PFSK-1 (cell line): ENCODE measurements around the gene ATP2A2. TPM values are rescaled to one million over a fixed set of nuclear protein-coding genes. Genes with fewer than 3 reads are reported as not detected.
A peak's percentile ranks its signal among the peaks of the same experiment; 100 is the strongest.

ENCODE experiments used
- FOXP2 ChIP-seq: optimal IDR thresholded peaks from 2 replicates; pipeline ENCODE3; 2011; ENCODE audit warnings: borderline replicate concordance, control low read depth, inconsistent platforms; ENCODE audit not compliant: insufficient read depth; ENCODE audit errors: extremely low read length, extremely low read depth
- POLR2AphosphoS5 ChIP-seq: IDR thresholded peaks from 2 replicates; pipeline ENCODE4 v1.6.1; 2012; ENCODE audit warnings: low read depth, mild to moderate bottlenecking, control low read depth, low read length, moderate library complexity
- REST ChIP-seq, 2 experiments: IDR thresholded peaks; 2 replicates each; pipeline versions ENCODE4 v1.6.1 to v1.8.0; 2011 to 2012; ENCODE audit warnings: low read depth in 2 of 2, low read length in 2 of 2, control low read depth in 1 of 2, inconsistent platforms in 1 of 2, mild to moderate bottlenecking in 1 of 2, moderate library complexity in 1 of 2; ENCODE audit not compliant: insufficient read depth in 1 of 2
- SIN3A ChIP-seq: IDR thresholded peaks from 2 replicates; pipeline ENCODE4 v1.6.1; 2012; ENCODE audit warnings: mild to moderate bottlenecking, low read length, moderate library complexity, borderline replicate concordance; ENCODE audit not compliant: insufficient read depth
- TAF1 ChIP-seq: IDR thresholded peaks from 2 replicates; pipeline ENCODE4 v1.6.1; 2012; ENCODE audit warnings: low read length, control low read depth, borderline replicate concordance; ENCODE audit not compliant: insufficient read depth
- polyA plus RNA-seq: library from polyadenylated mRNA; unstranded; fragments of >200 nt; gene quantifications from one replicate; pipeline ENCODE4 v1.2.1, GENCODE V29; 2012; ENCODE audit warnings: low read depth, missing spikeins; ENCODE audit not compliant: insufficient read length

ATP2A2 gene
- 129 TPM for polyA plus RNA-seq

DNA sequence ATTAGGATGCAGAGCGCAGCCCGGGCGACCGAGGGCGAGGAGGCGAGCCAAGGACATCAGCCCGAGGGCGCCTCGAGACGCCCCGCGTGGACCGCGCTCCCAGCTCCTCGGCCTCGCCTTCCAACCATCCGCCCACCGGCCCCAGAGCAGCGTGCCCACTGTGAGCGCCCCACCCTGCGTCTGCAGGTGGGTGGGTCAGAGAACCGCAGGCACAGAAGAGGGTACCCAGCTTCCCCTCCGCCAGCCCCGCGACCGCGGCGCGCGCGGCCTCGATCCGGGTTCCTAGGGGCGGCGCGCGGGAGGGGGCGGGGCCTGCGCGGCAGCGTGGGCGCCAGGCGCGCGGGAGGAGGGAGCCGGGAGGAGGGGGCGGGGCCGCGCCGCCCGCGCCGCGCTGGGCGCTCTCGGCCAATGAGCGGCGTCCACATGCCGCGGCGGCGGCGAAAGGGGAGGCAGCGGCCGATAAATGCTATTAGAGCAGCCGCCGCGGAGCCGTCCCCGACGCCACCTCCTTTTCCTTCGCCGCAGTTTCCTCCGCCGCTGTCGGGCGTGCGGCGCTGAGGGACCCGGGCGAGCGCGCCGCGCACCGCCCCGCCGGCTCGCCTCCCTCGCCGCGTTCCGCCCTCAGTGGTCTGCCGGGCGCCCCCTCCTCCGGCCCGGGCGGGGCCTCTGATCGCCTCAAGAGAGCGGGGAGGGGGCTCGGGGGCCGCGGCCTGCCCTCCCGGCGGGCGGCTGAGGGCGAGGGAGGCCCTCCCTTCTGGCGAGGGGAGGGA lies at the start of gene ATP2A2:
ATP2A2 (plus strand) TSS at position 469 of the 770 bp plus-strand sequence. CDS start 543 bp downstream, outside the sequence.
- TF ChIP-seq TAF1: peak; percentile 87; the same call in 1 of the 2 replicates
- peak in 1 of 2 experiments; percentile 43; a peak in 1 of 4 replicates for TF ChIP-seq REST (IDR thresholded peaks at IDR 0.05; ENCODE audit: insufficient read depth in 1 of 2, low read depth in 2 of 2, low read length in 2 of 2)
- TF ChIP-seq SIN3A: peak; percentile 24; the same call in 1 of the 2 replicates
- TF ChIP-seq FOXP2: peak; percentile 27
- peak; percentile 95 for TF ChIP-seq POLR2AphosphoS5

- TF ChIP-seq FOXP2 (no peak), REST (IDR thresholded peaks at IDR 0.05; ENCODE audit: insufficient read depth in 1 of 2, low read depth in 2 of 2, low read length in 2 of 2) (no peak), SIN3A (no peak), POLR2AphosphoS5 (no peak), TAF1 (no peak)
These were observed 47.7 kb upstream of the ATP2A2 start for GRCh38 chr12:110233212-110233903.

DNA sequence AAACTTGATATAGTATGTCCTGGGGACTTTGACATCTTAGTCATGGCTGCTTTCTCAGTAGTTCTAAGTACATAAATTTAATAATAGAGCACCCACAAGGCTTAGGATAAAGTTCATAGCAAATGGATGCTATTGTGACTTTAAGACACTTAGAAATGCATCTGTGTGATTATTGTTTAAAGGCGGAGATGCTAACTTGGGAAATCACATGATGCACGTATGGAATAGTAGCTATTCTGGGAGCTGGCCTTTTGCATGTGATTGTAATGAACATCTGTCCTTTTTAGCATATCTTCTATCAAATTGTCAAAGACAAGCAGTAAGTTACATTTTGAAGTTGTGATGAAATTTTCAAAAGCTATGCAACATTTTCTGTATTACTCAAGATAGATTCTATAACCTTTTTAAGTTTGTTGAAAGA lies 46.7 kb upstream of the ATP2A2 start:
- TF ChIP-seq TAF1 (no peak), SIN3A (no peak), POLR2AphosphoS5 (no peak), FOXP2 (no peak), REST (IDR thresholded peaks at IDR 0.05; ENCODE audit: insufficient read depth in 1 of 2, low read depth in 2 of 2, low read length in 2 of 2) (no peak)

DNA sequence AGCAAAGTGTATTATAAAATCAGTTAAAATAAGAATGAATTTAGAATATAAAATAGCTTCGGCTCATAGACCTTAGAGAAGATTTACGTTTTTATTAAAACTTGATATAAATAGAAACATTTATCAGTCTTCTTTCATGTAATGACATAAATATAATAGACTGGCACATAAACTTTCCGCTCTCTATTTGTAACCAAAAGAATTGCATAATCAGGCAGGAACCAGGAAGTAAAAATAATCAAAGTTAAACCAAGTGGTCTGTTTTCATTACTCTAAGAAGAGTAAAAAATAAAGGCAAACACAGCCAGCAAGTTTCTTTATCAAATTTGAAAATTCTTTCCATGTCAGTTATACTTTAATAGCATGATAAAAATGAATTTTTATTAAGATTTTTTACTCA lies 46.3 kb upstream of the ATP2A2 start:
- no peak for TF ChIP-seq POLR2AphosphoS5
- TF ChIP-seq TAF1: no peak
- no peak for TF ChIP-seq REST (IDR thresholded peaks at IDR 0.05; ENCODE audit: insufficient read depth in 1 of 2, low read depth in 2 of 2, low read length in 2 of 2)
- no peak for TF ChIP-seq SIN3A
- no peak for TF ChIP-seq FOXP2
